OCI-LY7 (cell line): ENCODE results near the gene MATCAP1. TPM values are rescaled to one million over a fixed set of nuclear protein-coding genes. Genes with fewer than 3 reads are reported as not detected.

Experiments used
- BruUV-seq: library from RNA; stranded (reverse); fragments of 400-500 nt; replicated peaks from 2 replicates; lab custom pipeline; 2021; lab: Mats Ljungman, UMichigan
- CTCF ChIA-PET: fragments of 300-600 bp; sonication (Branson Sonifier 250); formaldehyde crosslinking; loops from one replicate; lab custom pipeline; 2022; ENCODE audit warnings: antibody characterized with exemption; ENCODE audit not compliant: unreplicated experiment; lab: Charles Lee
- POLR2A ChIA-PET: fragments of 300-600 bp; sonication (Branson Sonifier 250); formaldehyde crosslinking; loops from one replicate; lab custom pipeline; 2022; ENCODE audit warnings: antibody characterized with exemption; lab: Charles Lee
- DNase-seq: peaks from one replicate; pipeline ENCODE4 v3.0.0-alpha.2; 2015; ENCODE audit warnings: low spot score
- H2AFZ ChIP-seq: fragments of 200-600 bp; sonication (generic), shearing (Covaris generic); 2 replicates; pipeline ENCODE4 v1.6.1; 2014; ENCODE audit warnings: mild to moderate bottlenecking, antibody characterized with exemption, low read length, moderate library complexity
- H3K27ac ChIP-seq: fragments of 200-600 bp; sonication (generic); 2 replicates; pipeline ENCODE4 v1.5.1; 2014; ENCODE audit warnings: mixed run types, low read depth, mild to moderate bottlenecking, moderate library complexity, low read length, inconsistent platforms; ENCODE audit not compliant: poor library complexity, severe bottlenecking
- H3K36me3 ChIP-seq: fragments of 200-600 bp; sonication (generic); 2 replicates; pipeline ENCODE4 v1.6.1; 2014; ENCODE audit warnings: mild to moderate bottlenecking, antibody characterized with exemption, low read length, moderate library complexity, mixed read lengths; ENCODE audit not compliant: insufficient read depth
- H3K4me1 ChIP-seq: fragments of 200-600 bp; sonication (generic); 2 replicates; pipeline ENCODE4 v1.5.1; 2014; ENCODE audit warnings: mild to moderate bottlenecking, low read length; ENCODE audit not compliant: insufficient read depth, poor library complexity, severe bottlenecking
- H3K4me2 ChIP-seq: fragments of 200-600 bp; sonication (generic); 2 replicates; pipeline ENCODE4 v1.6.1; 2014; ENCODE audit warnings: mild to moderate bottlenecking, low read length
- H3K4me3 ChIP-seq: fragments of 200-600 bp; sonication (generic); 2 replicates; pipeline ENCODE4 v1.5.1; 2014; ENCODE audit warnings: mild to moderate bottlenecking, low read depth, low read length; ENCODE audit not compliant: poor library complexity, severe bottlenecking
- H3K79me2 ChIP-seq: fragments of 200-600 bp; sonication (generic); 2 replicates; pipeline ENCODE4 v1.6.1; 2016; ENCODE audit warnings: low read depth, mild to moderate bottlenecking, low read length, moderate library complexity, mixed read lengths; ENCODE audit not compliant: insufficient read depth
- H3K9me2 ChIP-seq: fragments of 200-600 bp; sonication (generic); 2 replicates; pipeline ENCODE4 v1.6.1; 2016; ENCODE audit warnings: mild to moderate bottlenecking, low read length, mixed read lengths; ENCODE audit not compliant: insufficient read depth
- H3K9me3 ChIP-seq: fragments of 200-600 bp; sonication (generic); 2 replicates; pipeline ENCODE4 v1.6.1; 2014; ENCODE audit warnings: mild to moderate bottlenecking, mixed run types, low read length, mixed read lengths
- H4K20me1 ChIP-seq: fragments of 200-600 bp; sonication (generic); 2 replicates; pipeline ENCODE4 v1.6.1; 2014; ENCODE audit warnings: mild to moderate bottlenecking, antibody characterized with exemption, low read length, moderate library complexity, mixed read lengths; ENCODE audit not compliant: insufficient read depth
- CTCF ChIP-seq: fragments of 200-600 bp; sonication (generic); conservative IDR thresholded peaks from 2 replicates; pipeline ENCODE4 v1.5.1; 2014; ENCODE audit warnings: mild to moderate bottlenecking, antibody characterized with exemption, low read length, moderate library complexity, mixed read lengths
- EZH2phosphoT487 ChIP-seq: fragments of 200-600 bp; sonication (generic); IDR thresholded peaks from 2 replicates; pipeline ENCODE4 v1.6.1; 2018; ENCODE audit warnings: low read depth, borderline replicate concordance, mild to moderate bottlenecking, mixed run types, antibody characterized with exemption, low read length, moderate library complexity, mixed read lengths
- intact Hi-C: fragments of 100-400 bp; cut with micrococcal nuclease; formaldehyde crosslinking; loops from one replicate; pipeline ENCODE4 v1.10.0; 2022; ENCODE audit not compliant: unreplicated experiment
- total RNA-seq, 2 experiments: library from RNA; depleted of rRNA in 1 of 2; stranded (reverse); fragments of >200 nt in 1 of 2; shearing (Covaris generic) in 1 of 2; gene quantifications; 2 replicates each; pipeline ENCODE4 v1.2.3, GENCODE V29; 2014 to 2022

MATCAP1 gene
- total RNA-seq, 2 experiments from 2014 or later, result 22.9 to 39.6 TPM

GRCh38 chr16:67184995-67185650, 1.4 kb upstream of the MATCAP1 start:
- Histone ChIP-seq H3K9me3 (no peaks in the 10 kb centered on the region), H3K36me3 (no peaks in the 10 kb centered on the region), H2AFZ (no peak overlapping the region; the same call in 1 of the 2 replicates), H4K20me1 (no peaks in the 10 kb centered on the region), H3K9me2 (no peaks in the 10 kb centered on the region), H3K79me2 (no peaks in the 10 kb centered on the region), H3K4me1 (peaks cover 14% of the 10 kb centered on the region), H3K27ac (no peak overlapping the region), H3K4me3 (no peak overlapping the region), H3K4me2 (no peak overlapping the region)
- TF ChIP-seq CTCF (peak; percentile 85), EZH2phosphoT487 (no peak)
- CTCF ChIA-PET, result no interaction called here
- intact Hi-C loops, result loop anchor here (1.0 to 10.0 kb wide), 2 partner anchors 170 to 208 kb away; no protein-coding TSS in a partner anchor
- BruUV-seq, result no TSS peak
- POLR2A ChIA-PET, result no interaction called here
- peak; percentile 80 for DNase-seq

GRCh38 chr16:67184453-67184994, 761 bp upstream of the MATCAP1 start:
- no peaks in the 10 kb centered on the region for H3K9me3 ChIP-seq
- H3K4me3 ChIP-seq, result peak overlapping the region; percentile 79
- peaks cover 14% of the 10 kb centered on the region for H3K4me1 ChIP-seq
- H3K4me2 ChIP-seq, result peak overlapping the region; percentile 92
- CTCF ChIA-PET, result no interaction called here
- H3K79me2 ChIP-seq, result no peaks in the 10 kb centered on the region
- H2AFZ ChIP-seq, result peak overlapping the region; percentile 66
- intact Hi-C loops, result loop anchor here (10.0 kb wide), 1 partner anchor 170 kb away; no protein-coding TSS in a partner anchor
- no peaks in the 10 kb centered on the region for H3K9me2 ChIP-seq
- H3K36me3 ChIP-seq, result no peaks in the 10 kb centered on the region
- TF ChIP-seq CTCF, result no peak
- TF ChIP-seq EZH2phosphoT487, result no peak
- DNase-seq, result no peak
- H4K20me1 ChIP-seq, result no peaks in the 10 kb centered on the region
- H3K27ac ChIP-seq, result no peak overlapping the region
- no TSS peak for BruUV-seq
- POLR2A ChIA-PET, result no interaction called here

GRCh38 chr16:67183284-67183626, 508 bp downstream of the MATCAP1 start:
- Histone ChIP-seq H3K36me3 (no peaks in the 10 kb centered on the region), H4K20me1 (no peaks in the 10 kb centered on the region), H3K27ac (no peak overlapping the region), H3K4me3 (peak overlapping the region; percentile 79), H3K9me2 (no peaks in the 10 kb centered on the region), H3K79me2 (no peaks in the 10 kb centered on the region), H3K4me2 (peak overlapping the region; percentile 92), H3K9me3 (no peaks in the 10 kb centered on the region), H3K4me1 (peaks cover 19% of the 10 kb centered on the region), H2AFZ (peak overlapping the region; percentile 66; the same call in 1 of the 2 replicates)
- ChIA-PET POLR2A (interaction anchor here (1.1 kb wide), 1 partner anchor 44 kb away, joined by 3 read pairs; the partner anchor contains the start of gene TMEM208), CTCF (no interaction called here)
- DNase-seq, result no peak
- intact Hi-C loops, result loop anchor here (1.0 to 10.0 kb wide), 3 partner anchors 23 to 229 kb away; no protein-coding TSS in a partner anchor
- no TSS peak for BruUV-seq
- TF ChIP-seq CTCF (no peak), EZH2phosphoT487 (no peak)
